Suprapubic skin (tissue), 4 donors: ENCODE measurements around the gene AGBL1. TPM values are rescaled to one million over a fixed set of nuclear protein-coding genes. Genes with fewer than 3 reads are reported as not detected.

Source experiments
- DNase-seq, 2 donors: peaks; one replicate each; pipeline ENCODE4 v3.0.0-alpha.2; 2019; ENCODE audit warnings: low spot score in 2 of 2
- H3K27ac ChIP-seq: fragments of 200-600 bp; sonication (generic); one replicate; pipeline ENCODE4 v1.5.1; 2019
- H3K27me3 ChIP-seq: fragments of 200-600 bp; sonication (generic); one replicate; pipeline ENCODE4 v1.5.1; 2019
- H3K36me3 ChIP-seq: fragments of 200-600 bp; sonication (generic); one replicate; pipeline ENCODE4 v1.5.1; 2019
- H3K4me1 ChIP-seq: fragments of 200-600 bp; sonication (generic); one replicate; pipeline ENCODE4 v1.5.1; 2019
- H3K4me3 ChIP-seq: fragments of 200-600 bp; sonication (generic); one replicate; pipeline ENCODE4 v1.5.1; 2019; ENCODE audit warnings: mild to moderate bottlenecking
- H3K9me3 ChIP-seq: fragments of 200-600 bp; sonication (generic); one replicate; pipeline ENCODE4 v1.5.1; 2019
- EP300 ChIP-seq: sonication (generic); formaldehyde crosslinking; IDR thresholded peaks from one replicate; pipeline ENCODE4 v1.6.1; 2017; ENCODE audit warnings: antibody characterized with exemption
- POLR2A ChIP-seq, 2 donors: fragments of 450-650 bp; IDR thresholded peaks; one replicate each; pipeline ENCODE4 v1.6.1; 2017; ENCODE audit warnings: antibody characterized with exemption in 2 of 2, mild to moderate bottlenecking in 2 of 2, moderate library complexity in 2 of 2
- POLR2AphosphoS5 ChIP-seq, 3 donors: sonication (generic); formaldehyde crosslinking; IDR thresholded peaks; one replicate each; pipeline ENCODE4 v1.6.1; 2017; ENCODE audit warnings: antibody characterized with exemption in 3 of 3
- WGBS: methylation state at CpG from one replicate; pipeline ENCODE4 v1.1.5; 2018; 5-methylcytosine and 5-hydroxymethylcytosine counted together
- total RNA-seq, 4 donors: library from RNA; depleted of rRNA; stranded (reverse); fragments of >200 nt; gene quantifications; one replicate each; pipeline ENCODE4 v1.1.0, GENCODE V29; 2016
- TF ChIP-seq, protein P1 (sequence below), 2 donors: fragments of 200-600 bp in 1 of 2; fragments of 450-650 bp in 1 of 2; sonication (generic) in 1 of 2; IDR thresholded peaks; one replicate each; pipeline ENCODE4 v1.5.1; 2016 to 2019; ENCODE audit warnings: antibody characterized with exemption in 2 of 2, mild to moderate bottlenecking in 1 of 2, moderate library complexity in 1 of 2

AGBL1 gene
- total RNA-seq, 4 donors from 2014 or later: 0.23 to 0.56 TPM; not detected in 2

DNA sequence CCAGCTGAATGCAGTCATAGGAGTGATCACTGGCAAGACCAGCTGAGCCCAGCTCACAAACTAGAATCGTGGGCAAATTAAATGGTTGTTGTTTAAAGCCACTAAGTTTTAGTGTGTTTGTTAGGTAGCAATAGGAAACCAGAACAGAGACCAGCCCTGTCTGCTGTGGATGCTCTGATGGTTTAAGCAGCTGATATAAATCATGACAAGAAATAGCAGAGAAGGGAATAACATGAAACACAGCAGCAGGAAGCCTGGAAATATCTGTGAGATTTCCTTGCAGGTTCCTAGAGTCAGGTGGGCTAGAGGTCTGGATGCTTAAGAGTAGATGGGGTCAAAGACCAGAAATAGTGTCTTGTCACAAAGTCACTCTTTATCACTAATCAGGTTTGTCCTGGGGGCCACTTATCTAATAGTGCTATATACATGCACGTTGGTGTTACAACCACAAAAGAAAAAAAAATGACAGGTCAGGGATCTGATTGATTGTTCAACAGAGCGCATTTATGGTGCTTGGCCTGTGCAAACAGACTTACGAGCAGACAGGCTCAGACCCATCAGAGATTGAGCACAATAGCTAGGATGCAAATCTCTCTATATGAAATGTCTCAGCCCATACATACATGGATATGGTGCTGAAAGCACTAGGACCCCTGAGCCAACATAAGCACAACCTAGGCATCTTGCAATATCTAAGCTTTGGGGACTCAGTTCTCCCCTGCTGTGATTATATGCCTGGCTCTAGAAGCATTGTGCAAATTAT lies 967.7 kb downstream of the AGBL1 start:
- no peaks in the 10 kb centered on the region for H3K9me3 ChIP-seq
- H3K27me3 ChIP-seq: no peaks in the 10 kb centered on the region
- H3K4me1 ChIP-seq: no peaks in the 10 kb centered on the region
- H3K4me3 ChIP-seq: no peak overlapping the region
- no peak overlapping the region for H3K27ac ChIP-seq
- no peaks in the 10 kb centered on the region for H3K36me3 ChIP-seq
- DNase-seq: no peak
- 37% methylated on average over 4 of the region's 4 CpGs for WGBS
- TF ChIP-seq POLR2A (IDR thresholded peaks at IDR 0.05) (no peak), EP300 (no peak), POLR2AphosphoS5 (IDR thresholded peaks at IDR 0.05) (no peak)
- TF ChIP-seq, protein P1, sequence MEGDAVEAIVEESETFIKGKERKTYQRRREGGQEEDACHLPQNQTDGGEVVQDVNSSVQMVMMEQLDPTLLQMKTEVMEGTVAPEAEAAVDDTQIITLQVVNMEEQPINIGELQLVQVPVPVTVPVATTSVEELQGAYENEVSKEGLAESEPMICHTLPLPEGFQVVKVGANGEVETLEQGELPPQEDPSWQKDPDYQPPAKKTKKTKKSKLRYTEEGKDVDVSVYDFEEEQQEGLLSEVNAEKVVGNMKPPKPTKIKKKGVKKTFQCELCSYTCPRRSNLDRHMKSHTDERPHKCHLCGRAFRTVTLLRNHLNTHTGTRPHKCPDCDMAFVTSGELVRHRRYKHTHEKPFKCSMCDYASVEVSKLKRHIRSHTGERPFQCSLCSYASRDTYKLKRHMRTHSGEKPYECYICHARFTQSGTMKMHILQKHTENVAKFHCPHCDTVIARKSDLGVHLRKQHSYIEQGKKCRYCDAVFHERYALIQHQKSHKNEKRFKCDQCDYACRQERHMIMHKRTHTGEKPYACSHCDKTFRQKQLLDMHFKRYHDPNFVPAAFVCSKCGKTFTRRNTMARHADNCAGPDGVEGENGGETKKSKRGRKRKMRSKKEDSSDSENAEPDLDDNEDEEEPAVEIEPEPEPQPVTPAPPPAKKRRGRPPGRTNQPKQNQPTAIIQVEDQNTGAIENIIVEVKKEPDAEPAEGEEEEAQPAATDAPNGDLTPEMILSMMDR (IDR thresholded peaks at IDR 0.05): no peak
